Liver (tissue), 3 donors: ENCODE results near the gene PCSK6.

Experiments used
- CTCF ChIP-seq: fragments of 150-350 bp; IDR thresholded peaks from 2 replicates; pipeline ENCODE4 v1.5.1; 2017; ENCODE audit warnings: improper control_type of control experiment, low read depth, low read length; ENCODE audit not compliant: missing input control
- EGR1 ChIP-seq, 2 donors: IDR thresholded peaks; 2 replicates each; pipeline ENCODE4 v1.6.1; 2016 to 2018; ENCODE audit warnings: antibody characterized with exemption in 2 of 2, low read depth in 2 of 2
- JUND ChIP-seq, 2 donors: IDR thresholded peaks; 2 replicates each; pipeline ENCODE4 v1.6.1; 2016; ENCODE audit warnings: antibody characterized with exemption in 2 of 2
- RAD21 ChIP-seq, 2 donors: IDR thresholded peaks; 2 replicates each; pipeline ENCODE4 v1.6.1; 2016; ENCODE audit warnings: antibody characterized with exemption in 2 of 2, mild to moderate bottlenecking in 2 of 2
- TAF1 ChIP-seq: conservative IDR thresholded peaks from 2 replicates; pipeline ENCODE4 v1.6.1; 2016; ENCODE audit warnings: antibody characterized with exemption, mild to moderate bottlenecking
- YY1 ChIP-seq: IDR thresholded peaks from 2 replicates; pipeline ENCODE4 v1.6.1; 2016; ENCODE audit warnings: antibody characterized with exemption, mild to moderate bottlenecking
- donor health status: healthy.
- donor health status: healthy.

- TF ChIP-seq CTCF (no peak), RAD21 (IDR thresholded peaks at IDR 0.05) (no peak), JUND (IDR thresholded peaks at IDR 0.05) (no peak), TAF1 (no peak), EGR1 (IDR thresholded peaks at IDR 0.05; ENCODE audit: low read depth in 2 of 2) (no peak), YY1 (no peak)
Observed at GRCh38 chr15:101411581-101411980, 77.9 kb downstream of the PCSK6 start.
